ENCODE data around the gene HK1.

DNA sequence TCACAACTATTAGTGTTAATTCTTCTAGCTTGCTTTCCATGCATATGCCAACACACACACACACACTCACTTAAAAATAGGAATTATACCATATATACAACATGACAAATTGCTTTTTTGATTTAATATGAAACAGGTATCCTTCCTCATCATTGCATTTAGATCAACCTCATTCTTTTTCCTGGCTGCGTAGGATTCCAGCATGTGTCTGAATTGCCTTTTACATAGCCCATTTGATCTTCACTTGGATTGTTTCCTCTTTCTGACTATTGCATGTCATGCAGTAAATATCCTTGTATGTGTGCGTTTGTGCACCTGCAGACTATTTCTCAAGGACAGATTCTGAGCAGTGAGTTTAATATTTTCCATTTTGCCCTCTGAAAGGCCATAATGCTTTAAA, 110.2 kb downstream of the HK1 start:
- TF ChIP-seq NR3C1 (CRISPR knock-in tag; conservative IDR thresholded peaks at IDR 0.05; ENCODE audit: low read depth) (no peak), RELA (CRISPR knock-in tag; IDR thresholded peaks at IDR 0.05; ENCODE audit: borderline replicate concordance) (no peak), FOXJ3 (CRISPR knock-in tag; IDR thresholded peaks at IDR 0.05; ENCODE audit: borderline replicate concordance) (no peak), ZNF671 (CRISPR knock-in tag; IDR thresholded peaks at IDR 0.05) (no peak)
- TF ChIP-seq, protein P1, sequence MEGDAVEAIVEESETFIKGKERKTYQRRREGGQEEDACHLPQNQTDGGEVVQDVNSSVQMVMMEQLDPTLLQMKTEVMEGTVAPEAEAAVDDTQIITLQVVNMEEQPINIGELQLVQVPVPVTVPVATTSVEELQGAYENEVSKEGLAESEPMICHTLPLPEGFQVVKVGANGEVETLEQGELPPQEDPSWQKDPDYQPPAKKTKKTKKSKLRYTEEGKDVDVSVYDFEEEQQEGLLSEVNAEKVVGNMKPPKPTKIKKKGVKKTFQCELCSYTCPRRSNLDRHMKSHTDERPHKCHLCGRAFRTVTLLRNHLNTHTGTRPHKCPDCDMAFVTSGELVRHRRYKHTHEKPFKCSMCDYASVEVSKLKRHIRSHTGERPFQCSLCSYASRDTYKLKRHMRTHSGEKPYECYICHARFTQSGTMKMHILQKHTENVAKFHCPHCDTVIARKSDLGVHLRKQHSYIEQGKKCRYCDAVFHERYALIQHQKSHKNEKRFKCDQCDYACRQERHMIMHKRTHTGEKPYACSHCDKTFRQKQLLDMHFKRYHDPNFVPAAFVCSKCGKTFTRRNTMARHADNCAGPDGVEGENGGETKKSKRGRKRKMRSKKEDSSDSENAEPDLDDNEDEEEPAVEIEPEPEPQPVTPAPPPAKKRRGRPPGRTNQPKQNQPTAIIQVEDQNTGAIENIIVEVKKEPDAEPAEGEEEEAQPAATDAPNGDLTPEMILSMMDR (IDR thresholded peaks at IDR 0.05) = no peak
- TF ChIP-seq, protein P2, sequence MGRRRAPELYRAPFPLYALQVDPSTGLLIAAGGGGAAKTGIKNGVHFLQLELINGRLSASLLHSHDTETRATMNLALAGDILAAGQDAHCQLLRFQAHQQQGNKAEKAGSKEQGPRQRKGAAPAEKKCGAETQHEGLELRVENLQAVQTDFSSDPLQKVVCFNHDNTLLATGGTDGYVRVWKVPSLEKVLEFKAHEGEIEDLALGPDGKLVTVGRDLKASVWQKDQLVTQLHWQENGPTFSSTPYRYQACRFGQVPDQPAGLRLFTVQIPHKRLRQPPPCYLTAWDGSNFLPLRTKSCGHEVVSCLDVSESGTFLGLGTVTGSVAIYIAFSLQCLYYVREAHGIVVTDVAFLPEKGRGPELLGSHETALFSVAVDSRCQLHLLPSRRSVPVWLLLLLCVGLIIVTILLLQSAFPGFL (CRISPR knock-in tag; IDR thresholded peaks at IDR 0.05; ENCODE audit: borderline replicate concordance) = no peak
- TF ChIP-seq, protein P3, sequence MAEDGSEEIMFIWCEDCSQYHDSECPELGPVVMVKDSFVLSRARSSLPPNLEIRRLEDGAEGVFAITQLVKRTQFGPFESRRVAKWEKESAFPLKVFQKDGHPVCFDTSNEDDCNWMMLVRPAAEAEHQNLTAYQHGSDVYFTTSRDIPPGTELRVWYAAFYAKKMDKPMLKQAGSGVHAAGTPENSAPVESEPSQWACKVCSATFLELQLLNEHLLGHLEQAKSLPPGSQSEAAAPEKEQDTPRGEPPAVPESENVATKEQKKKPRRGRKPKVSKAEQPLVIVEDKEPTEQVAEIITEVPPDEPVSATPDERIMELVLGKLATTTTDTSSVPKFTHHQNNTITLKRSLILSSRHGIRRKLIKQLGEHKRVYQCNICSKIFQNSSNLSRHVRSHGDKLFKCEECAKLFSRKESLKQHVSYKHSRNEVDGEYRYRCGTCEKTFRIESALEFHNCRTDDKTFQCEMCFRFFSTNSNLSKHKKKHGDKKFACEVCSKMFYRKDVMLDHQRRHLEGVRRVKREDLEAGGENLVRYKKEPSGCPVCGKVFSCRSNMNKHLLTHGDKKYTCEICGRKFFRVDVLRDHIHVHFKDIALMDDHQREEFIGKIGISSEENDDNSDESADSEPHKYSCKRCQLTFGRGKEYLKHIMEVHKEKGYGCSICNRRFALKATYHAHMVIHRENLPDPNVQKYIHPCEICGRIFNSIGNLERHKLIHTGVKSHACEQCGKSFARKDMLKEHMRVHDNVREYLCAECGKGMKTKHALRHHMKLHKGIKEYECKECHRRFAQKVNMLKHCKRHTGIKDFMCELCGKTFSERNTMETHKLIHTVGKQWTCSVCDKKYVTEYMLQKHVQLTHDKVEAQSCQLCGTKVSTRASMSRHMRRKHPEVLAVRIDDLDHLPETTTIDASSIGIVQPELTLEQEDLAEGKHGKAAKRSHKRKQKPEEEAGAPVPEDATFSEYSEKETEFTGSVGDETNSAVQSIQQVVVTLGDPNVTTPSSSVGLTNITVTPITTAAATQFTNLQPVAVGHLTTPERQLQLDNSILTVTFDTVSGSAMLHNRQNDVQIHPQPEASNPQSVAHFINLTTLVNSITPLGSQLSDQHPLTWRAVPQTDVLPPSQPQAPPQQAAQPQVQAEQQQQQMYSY (CRISPR knock-in tag; IDR thresholded peaks at IDR 0.05) = no peak
- TF ChIP-seq, protein P4, sequence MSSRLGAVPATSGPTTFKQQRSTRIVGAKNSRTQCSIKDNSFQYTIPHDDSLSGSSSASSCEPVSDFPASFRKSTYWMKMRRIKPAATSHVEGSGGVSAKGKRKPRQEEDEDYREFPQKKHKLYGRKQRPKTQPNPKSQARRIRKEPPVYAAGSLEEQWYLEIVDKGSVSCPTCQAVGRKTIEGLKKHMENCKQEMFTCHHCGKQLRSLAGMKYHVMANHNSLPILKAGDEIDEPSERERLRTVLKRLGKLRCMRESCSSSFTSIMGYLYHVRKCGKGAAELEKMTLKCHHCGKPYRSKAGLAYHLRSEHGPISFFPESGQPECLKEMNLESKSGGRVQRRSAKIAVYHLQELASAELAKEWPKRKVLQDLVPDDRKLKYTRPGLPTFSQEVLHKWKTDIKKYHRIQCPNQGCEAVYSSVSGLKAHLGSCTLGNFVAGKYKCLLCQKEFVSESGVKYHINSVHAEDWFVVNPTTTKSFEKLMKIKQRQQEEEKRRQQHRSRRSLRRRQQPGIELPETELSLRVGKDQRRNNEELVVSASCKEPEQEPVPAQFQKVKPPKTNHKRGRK (CRISPR knock-in tag; IDR thresholded peaks at IDR 0.05; ENCODE audit: borderline replicate concordance) = no peak
